Bone marrow (tissue), 2 donors: ENCODE data around the gene RAB1B.
"Not testable (repeated sequence)": the region's sequence is repeated elsewhere in the genome, so short reads cannot be mapped to it uniquely, and the experiment has no call there.

Experiments
- DNase-seq, 2 donors: peaks; one replicate each; lab custom pipeline; 2025; lab: John Stamatoyannopoulos, UW

The RAB1B gene

DNA sequence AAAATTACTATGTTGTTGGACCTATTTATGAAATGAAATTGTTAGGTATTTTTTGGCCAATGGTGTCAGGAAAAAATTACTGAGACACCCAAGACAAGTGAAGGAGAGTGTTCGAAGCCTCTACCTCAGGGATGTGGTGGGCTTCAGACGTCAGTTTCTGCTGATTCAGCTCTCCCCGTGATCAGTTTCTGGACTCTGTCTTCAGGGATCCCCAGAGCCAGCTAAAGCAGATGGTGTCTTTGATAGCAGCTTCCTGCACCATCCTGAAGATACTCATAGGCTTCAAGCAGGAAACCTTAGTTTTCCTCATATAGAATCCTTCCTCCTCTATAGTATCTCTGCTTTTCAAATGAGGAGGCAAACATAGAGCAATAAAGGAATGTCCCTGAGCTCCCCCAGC, 41.0 kb downstream of the RAB1B start:
- DNase-seq: no peak

DNA sequence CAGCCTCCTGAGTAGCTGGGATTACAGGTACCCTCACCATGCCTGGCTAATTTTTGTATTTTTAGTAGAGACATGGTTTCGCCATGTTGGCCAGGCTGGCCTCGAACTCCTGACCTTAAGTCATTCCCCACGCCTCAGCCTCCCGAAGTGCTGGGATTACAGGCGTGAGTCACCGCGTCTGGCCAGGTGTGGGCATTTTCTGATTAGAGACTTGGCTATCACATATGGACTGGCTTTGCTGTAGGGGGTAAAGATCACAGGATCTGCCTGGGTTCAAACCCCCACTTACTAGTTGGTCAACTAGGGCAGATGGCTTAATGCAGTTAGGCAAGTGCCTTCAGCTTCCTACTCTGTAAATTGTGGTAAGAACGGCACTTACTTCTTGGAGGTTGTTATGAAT, 41.9 kb downstream of the RAB1B start:
- no peak for DNase-seq

DNA sequence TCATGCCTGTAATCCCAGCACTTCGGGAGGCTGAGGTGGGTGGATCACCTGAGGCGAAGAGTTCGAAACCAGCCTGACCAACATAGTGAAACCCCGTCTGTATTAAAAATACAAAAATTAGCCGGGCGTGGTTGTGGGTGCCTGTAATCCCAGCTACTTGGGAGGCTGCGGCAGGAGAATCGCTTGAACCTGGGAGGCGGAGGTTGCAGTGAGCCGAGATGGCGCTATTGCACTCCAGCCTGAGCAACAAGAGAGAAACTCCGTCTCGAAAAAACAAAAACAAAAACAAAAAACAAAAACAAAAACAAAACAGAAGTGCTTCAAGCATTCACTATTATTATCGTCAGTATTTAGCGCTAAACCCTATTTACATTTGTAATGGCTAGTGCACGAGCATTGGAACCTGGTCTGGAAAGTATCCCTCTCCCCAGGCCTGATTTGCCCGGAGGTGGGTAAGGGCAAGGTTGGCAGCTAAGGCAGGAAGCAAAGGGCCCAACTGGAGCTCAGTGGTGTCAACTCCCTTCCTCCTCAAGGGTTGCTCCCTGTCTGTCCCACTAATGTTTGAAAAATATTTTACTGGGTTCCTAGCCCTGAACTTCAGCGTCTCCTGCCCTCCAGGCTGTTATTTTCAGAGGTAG, 42.5 kb downstream of the RAB1B start:
- DNase-seq: not testable (repeated sequence)

GRCh38 chr11:66311470-66311964, 43.1 kb downstream of the RAB1B start:
- no peak for DNase-seq

DNA sequence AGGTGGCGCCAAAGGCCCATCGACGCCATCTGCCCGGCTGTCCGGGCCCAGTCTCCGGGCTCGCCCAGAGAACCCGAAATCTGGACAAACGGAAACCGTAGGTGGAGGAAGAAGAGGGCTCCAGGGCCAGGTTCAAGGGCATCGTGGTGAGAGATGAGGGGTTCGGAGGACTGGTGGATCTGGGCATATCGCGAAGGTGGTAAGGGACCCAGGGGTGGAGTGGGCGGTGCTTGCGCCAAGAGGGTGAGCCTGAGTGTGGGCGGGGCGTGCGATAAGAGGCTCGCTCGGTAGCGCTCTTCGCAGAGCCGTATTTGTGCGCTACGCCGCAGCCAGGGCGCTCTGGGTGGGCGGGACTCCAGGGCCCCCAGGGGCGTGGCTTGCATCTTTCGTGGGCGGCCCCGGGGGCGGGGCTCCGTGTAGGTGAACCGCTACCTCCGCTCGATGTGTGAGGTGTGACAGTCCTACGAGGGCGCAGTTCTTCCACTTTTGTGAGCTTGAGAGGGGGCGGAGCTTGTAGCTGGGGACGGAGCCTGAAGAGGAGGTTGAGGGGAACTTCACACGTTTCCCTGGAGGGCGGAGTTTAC, 43.6 kb downstream of the RAB1B start:
- peak; percentile 87 to 96 for DNase-seq

DNA sequence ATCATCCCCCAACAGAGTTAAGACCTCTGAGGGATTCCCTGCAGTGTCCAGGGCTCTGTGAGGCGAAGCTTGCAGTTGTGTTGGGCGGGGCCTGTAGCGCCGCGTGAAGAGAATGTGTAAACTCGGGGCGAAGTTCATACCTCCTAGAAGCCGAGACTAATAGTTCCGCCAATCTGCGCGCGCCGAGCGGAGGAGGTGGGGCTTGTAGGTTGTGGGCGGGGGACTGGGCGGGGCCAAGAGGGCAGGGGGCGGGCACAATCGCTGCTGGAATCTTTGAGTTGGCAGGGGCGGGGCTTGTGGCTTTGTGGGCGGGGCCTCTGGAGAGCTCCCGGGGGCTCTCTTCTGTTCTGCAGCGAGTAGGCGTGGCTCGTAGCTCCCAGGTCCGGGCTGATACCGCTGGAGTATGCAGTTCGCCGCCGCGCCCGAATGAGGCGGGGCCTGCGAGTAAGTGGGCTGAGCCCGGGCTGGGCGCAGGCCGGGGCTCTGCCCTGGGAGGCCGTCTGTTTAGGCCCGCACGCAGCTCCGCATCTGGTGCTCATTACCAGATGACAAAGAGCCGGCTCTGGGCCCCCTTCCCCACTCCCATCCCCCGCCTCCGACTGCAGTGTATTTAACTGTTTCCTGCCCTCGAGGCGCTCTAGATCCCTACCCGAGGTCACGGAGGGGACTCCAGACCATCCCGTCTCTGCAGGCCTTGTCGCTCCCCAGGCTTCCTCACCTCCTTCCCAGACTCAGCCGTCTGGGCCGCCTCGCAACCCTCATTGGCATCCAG, 44.3 kb downstream of the RAB1B start:
- peak; percentile 96 to 97 for DNase-seq

GRCh38 chr11:66313321-66314185, 45.1 kb downstream of the RAB1B start:
- DNase-seq: no peak

DNA sequence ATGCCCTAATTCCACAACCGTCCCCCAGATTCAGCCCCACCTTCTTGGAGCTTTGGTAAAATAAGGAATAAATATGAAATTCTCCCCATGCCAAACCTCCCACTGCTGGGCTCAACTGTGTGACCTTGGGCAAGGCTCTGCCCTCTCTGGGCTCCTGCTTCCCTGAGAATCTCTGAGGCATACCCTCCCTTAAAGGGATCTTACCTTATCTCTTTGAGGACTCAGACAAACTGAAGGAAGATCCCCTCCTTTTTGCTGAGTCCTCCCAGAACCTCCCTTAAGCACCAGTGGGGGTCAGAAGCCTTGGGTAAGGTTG, 45.7 kb downstream of the RAB1B start:
- DNase-seq: no peak

DNA sequence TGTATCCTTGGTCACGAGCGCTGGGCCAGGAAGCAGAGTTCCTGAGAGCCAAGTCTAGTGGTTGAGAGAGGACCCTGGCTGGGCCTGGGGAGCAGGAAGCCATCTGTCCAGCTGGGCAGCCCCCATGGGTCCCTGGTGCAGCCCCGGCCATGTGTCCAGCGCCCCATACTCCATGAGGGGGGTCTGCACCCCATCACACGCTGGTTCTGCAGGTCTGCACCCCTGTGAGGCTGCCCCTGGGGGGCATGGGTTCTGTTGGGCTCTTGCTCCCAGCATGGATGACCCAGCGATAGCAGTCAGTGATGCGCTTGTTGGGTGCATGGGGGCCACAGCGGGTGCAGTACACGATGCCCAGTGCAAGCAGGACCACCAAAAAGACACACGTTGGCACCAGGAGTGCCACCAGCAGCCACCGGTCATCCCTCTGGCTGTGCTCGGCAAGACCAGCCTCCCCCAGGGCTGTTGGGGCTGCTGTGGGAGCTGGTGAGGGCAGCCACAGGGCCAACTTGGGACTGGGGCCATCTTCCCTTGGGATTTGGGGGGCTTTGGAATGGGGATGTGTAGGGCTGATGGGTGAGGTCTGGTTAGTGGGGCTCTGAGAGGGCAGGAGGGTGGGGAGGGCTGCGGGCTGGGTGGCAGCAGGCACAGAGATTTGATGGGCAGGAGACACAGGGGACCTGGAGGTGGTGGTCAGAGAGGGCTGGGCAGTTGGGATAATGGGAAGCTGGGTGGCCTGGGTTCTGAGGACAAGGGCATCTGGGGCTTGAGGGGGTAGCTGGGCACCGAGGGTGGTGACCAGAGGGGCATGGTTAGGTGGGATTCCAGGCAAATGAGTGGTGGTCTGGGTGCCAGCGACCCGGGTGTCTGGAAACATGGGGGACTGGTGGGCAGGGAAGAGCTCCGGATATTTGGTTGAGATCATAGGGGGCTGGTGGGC, 46.4 kb downstream of the RAB1B start:
- DNase-seq: no peak

DNA sequence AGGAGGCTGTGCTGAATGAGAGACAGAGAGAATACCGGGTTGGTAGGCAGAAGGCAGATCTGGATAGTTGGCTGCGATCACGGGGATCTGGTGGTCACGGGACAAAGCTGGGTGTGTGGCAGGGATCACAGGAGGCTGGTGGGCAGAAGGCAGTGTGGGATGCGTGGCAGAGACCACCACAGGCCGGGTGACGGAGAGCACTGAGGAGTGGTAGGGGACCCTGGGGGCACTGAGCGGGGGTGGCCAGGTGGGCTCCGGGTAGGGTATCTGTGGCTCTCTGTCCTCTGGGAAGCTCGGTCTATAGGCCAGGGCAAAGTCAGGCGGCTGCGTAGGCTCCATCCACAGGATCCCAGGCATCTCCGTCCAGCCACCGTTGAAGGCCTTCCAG, 47.1 kb downstream of the RAB1B start:
- no peak for DNase-seq

- DNase-seq: no peak
Measured at GRCh38 chr11:66315921-66316811, 47.7 kb downstream of the RAB1B start.

DNA sequence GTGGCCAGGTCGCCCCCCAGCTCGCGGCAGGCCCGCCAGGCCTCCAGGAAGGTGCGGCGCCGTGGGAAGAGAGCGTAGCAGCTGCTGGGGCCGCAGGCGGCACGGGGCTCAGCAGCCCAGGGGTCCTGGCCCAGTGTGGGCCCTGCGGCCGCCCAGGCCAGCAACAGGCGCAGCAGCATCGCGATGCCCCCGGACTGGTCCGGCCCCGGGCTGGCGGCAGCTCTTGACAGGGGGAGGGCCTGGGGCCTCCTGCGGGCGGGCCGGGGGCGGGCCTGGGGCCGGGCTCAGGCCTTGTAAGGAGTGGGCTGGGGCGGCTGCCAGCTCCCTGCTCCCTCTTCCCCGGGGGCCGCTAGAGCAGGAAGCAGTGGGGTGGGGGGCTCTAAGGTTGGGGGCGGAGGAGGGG, 48.4 kb downstream of the RAB1B start, which contains the start of gene CD248:
TSS of gene CD248 (minus strand) at position 196 of the 403 bp plus-strand sequence. CDS start at position 179, 17 bp downstream.
- DNase-seq: no peak

- no peak for DNase-seq
Measured at GRCh38 chr11:66317322-66317722, 48.9 kb downstream of the RAB1B start.

DNA sequence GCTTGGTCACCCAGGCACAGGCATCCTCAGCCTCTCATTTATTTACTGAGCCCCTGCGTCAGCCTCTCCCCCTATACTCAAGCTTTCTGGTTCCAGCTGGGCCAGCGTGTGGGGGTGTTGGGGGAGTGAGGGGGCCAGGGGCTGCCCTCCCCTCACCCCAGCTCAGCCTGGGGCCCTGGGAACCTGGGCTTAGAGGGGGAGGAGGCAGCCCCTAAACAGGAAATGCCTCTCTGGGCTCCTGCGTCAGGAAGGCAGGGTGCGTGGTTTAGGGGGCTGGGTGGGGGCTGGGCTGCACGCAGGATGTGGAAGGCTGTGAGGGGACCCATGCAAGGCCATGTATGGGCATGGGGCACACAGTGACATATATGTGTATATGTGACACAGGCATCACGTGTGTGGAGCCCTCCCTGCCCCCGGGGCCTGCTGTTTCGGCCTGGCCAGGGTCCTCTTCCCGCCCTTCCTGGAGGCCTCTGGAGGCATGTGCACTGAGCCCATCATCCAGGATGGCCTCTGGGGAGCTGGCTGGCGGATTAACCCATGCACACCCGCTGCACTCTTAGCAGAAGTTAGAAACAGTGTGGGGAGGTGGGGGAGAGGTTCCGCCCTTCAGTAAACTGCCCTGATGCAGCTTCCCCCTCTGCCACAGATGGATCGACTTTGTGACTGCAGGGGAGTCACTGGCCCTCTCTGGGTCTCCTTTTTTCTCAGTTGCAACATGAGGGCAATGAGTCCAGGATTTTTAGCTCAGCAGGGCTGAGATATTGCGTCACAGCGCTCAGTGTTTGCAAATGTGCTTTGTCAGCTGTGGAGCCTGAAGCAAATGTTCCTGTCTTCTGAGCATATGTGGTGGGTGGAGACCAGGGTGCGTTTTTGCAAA, 49.5 kb downstream of the RAB1B start:
- DNase-seq: peak; percentile 31 to 53

GRCh38 chr11:66318600-66318970, 50.1 kb downstream of the RAB1B start:
- no peak for DNase-seq

- not testable (repeated sequence) for DNase-seq
Measured at GRCh38 chr11:66320289-66320688, 51.9 kb downstream of the RAB1B start.

GRCh38 chr11:66320748-66321147, 52.3 kb downstream of the RAB1B start:
- not testable (repeated sequence) for DNase-seq

- no peak for DNase-seq
Measured at GRCh38 chr11:66321606-66322005, 53.2 kb downstream of the RAB1B start.
